ENCODE measurements around the gene ATP8A2. TPM values are rescaled to one million over a fixed set of nuclear protein-coding genes. Genes with fewer than 3 reads are reported as not detected.

ATP8A2 gene
- total and polyA plus RNA-seq, 2 of the 8 experiments (the other 6 are each of a cell fraction or from before 2014, with no cell fraction given): 2.4 to 8.3 TPM

DNA sequence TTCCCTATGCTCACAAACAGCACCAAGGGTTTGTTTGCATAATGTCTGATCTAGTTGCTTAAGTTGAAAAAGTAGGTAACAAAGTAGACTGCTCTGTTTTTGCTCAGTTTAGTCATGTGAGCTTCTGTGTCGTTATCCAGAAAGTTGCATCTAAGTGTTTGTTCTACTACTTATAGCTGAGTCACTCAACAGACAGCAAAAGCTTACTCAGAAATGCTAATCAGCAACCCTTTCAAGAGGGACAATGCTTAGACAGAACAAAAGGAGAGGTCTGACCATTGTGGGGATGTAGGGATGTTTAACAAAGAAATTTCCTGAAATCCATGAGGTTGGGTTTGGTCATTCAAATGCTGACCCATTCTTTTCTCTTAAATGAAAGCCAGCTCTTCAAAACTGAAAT, 106.4 kb downstream of the ATP8A2 start (continued):
- TF ChIP-seq RNF2 (IDR thresholded peaks at IDR 0.05; ENCODE audit: borderline replicate concordance, low read depth, low read length, missing control alignments, poor library complexity, severe bottlenecking) (no peak), POLR2AphosphoS5 (IDR thresholded peaks at IDR 0.05; ENCODE audit: low read depth, low read length) (no peak), RFX5 (IDR thresholded peaks at IDR 0.05; ENCODE audit: borderline replicate concordance, low read depth, low read length) (no peak), SP4 (IDR thresholded peaks at IDR 0.05; ENCODE audit: low read length) (no peak), TEAD4 (IDR thresholded peaks at IDR 0.05; ENCODE audit: low read depth, low read length) (no peak), POU5F1 (IDR thresholded peaks at IDR 0.05; ENCODE audit: low read depth, low read length) (no peak), SP1 (IDR thresholded peaks at IDR 0.05; ENCODE audit: low read depth, low read length) (no peak), SIRT6 (IDR thresholded peaks at IDR 0.05; ENCODE audit: low read length) (no peak), ZNF274 (IDR thresholded peaks at IDR 0.05; ENCODE audit: borderline replicate concordance, extremely low read depth, low read length) (no peak), SIN3A (conservative IDR thresholded peaks at IDR 0.05 in 1 of 2, IDR thresholded peaks at IDR 0.05 in 1 of 2; ENCODE audit: low read depth in 1 of 2, low read length in 2 of 2) (no peak), TBP (IDR thresholded peaks at IDR 0.05; ENCODE audit: low read depth, low read length) (no peak)
- TF ChIP-seq, protein P1, sequence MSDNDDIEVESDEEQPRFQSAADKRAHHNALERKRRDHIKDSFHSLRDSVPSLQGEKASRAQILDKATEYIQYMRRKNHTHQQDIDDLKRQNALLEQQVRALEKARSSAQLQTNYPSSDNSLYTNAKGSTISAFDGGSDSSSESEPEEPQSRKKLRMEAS (IDR thresholded peaks at IDR 0.05): no peak
- TF ChIP-seq, protein P2, sequence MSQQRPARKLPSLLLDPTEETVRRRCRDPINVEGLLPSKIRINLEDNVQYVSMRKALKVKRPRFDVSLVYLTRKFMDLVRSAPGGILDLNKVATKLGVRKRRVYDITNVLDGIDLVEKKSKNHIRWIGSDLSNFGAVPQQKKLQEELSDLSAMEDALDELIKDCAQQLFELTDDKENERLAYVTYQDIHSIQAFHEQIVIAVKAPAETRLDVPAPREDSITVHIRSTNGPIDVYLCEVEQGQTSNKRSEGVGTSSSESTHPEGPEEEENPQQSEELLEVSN (IDR thresholded peaks at IDR 0.05): no peak

All from H1 (cell line).